SK-N-SH (cell line): Measurements from ENCODE around the gene ST6GALNAC1. TPM values are rescaled to one million over a fixed set of nuclear protein-coding genes. Genes with fewer than 3 reads are reported as not detected.
A peak's percentile ranks its signal among the peaks of the same experiment; 100 is the strongest.

Source experiments
- CTCF ChIA-PET: fragments of 300-600, 350-600 bp; formaldehyde crosslinking; extraction: SDS; loops from one replicate; lab custom pipeline; 2021; lab: Yijun Ruan, JAX
- POLR2A ChIA-PET: fragments of 350-600 bp; sonication (Branson Sonifier 250); formaldehyde crosslinking; extraction: SDS; loops from one replicate; lab custom pipeline; 2020; ENCODE audit warnings: antibody characterized with exemption, inconsistent platforms; lab: Yijun Ruan, JAX
- DNase-seq: peaks from one replicate; pipeline ENCODE4 v3.0.0; 2012
- H2AFZ ChIP-seq: fragments of 200-600 bp; sonication (generic); 2 replicates; pipeline ENCODE4 v1.8.1; 2016; ENCODE audit warnings: antibody characterized with exemption, mild to moderate bottlenecking, low read depth
- H3F3A ChIP-seq: fragments of 200-600 bp; sonication (generic); replicated peaks from 2 replicates; pipeline ENCODE3; 2016; ENCODE audit warnings: antibody characterized with exemption, mild to moderate bottlenecking; ENCODE audit not compliant: insufficient read depth
- H3K27ac ChIP-seq, 2 experiments: fragments of 200-500 bp in 1 of 2; fragments of 200-600 bp in 1 of 2; sonication (Bioruptor generic) in 1 of 2; sonication (generic), shearing (Covaris generic) in 1 of 2; 2 replicates each; pipeline versions ENCODE4 v1.5.1 to v1.6.1; 2014 to 2016; ENCODE audit warnings: low read depth in 2 of 2, inconsistent platforms in 1 of 2, low read length in 1 of 2, mild to moderate bottlenecking in 1 of 2, mixed read lengths in 1 of 2
- H3K27me3 ChIP-seq: fragments of 200-600 bp; sonication (generic), shearing (Covaris generic); 2 replicates; pipeline ENCODE4 v1.6.1; 2016; ENCODE audit warnings: mixed run types; ENCODE audit not compliant: insufficient read depth
- H3K36me3 ChIP-seq, 2 experiments: fragments of 200-500 bp in 1 of 2; fragments of 200-600 bp in 1 of 2; sonication (Bioruptor generic) in 1 of 2; sonication (generic) in 1 of 2; replicated peaks in 1 of 2; 2 replicates each; pipeline versions ENCODE3 to v1.5.1; 2014 to 2016; ENCODE audit warnings: low read length in 1 of 2, mild to moderate bottlenecking in 1 of 2; ENCODE audit not compliant: insufficient read depth in 2 of 2, control insufficient read depth in 1 of 2
- H3K4me1 ChIP-seq, 2 experiments: fragments of 200-500 bp in 1 of 2; fragments of 200-600 bp in 1 of 2; sonication (Bioruptor generic) in 1 of 2; sonication (generic), shearing (Covaris generic) in 1 of 2; 2 replicates each; pipeline versions ENCODE4 v1.5.1 to v1.6.1; 2014 to 2016; ENCODE audit warnings: low read depth in 1 of 2, low read length in 1 of 2, mixed run types in 1 of 2; ENCODE audit not compliant: insufficient read depth in 2 of 2, control insufficient read depth in 1 of 2
- H3K4me2 ChIP-seq: fragments of 200-600 bp; sonication (generic), shearing (Covaris generic); 2 replicates; pipeline ENCODE4 v1.6.1; 2017; ENCODE audit warnings: mixed run types
- H3K4me3 ChIP-seq, 2 experiments: fragments of 200-500 bp in 1 of 2; fragments of 200-600 bp in 1 of 2; sonication (Bioruptor generic) in 1 of 2; sonication (generic), shearing (Covaris generic) in 1 of 2; 2 replicates each; pipeline versions ENCODE4 v1.5.1 to v1.8.1; 2014 to 2016; ENCODE audit warnings: low read depth in 2 of 2, inconsistent platforms in 1 of 2, low read length in 1 of 2, mild to moderate bottlenecking in 1 of 2, mixed read lengths in 1 of 2, moderate library complexity in 1 of 2
- H3K79me2 ChIP-seq: fragments of 200-600 bp; sonication (generic); 2 replicates; pipeline ENCODE4 v1.8.1; 2017; ENCODE audit warnings: mild to moderate bottlenecking; ENCODE audit not compliant: insufficient read depth
- H3K9ac ChIP-seq: fragments of 200-600 bp; sonication (generic); 2 replicates; pipeline ENCODE4 v1.6.1; 2017; ENCODE audit warnings: mixed run types
- H3K9me2 ChIP-seq: fragments of 200-600 bp; sonication (generic); 2 replicates; pipeline ENCODE4 v1.6.1; 2017; ENCODE audit warnings: mixed run types
- H3K9me3 ChIP-seq: fragments of 200-600 bp; sonication (generic); 2 replicates; pipeline ENCODE4 v1.6.1; 2017; ENCODE audit warnings: mixed run types, mild to moderate bottlenecking, moderate library complexity
- H4K20me1 ChIP-seq: fragments of 200-600 bp; sonication (generic); 2 replicates; pipeline ENCODE4 v1.6.1; 2017; ENCODE audit warnings: mild to moderate bottlenecking, mixed run types; ENCODE audit not compliant: insufficient read depth
- CHD2 ChIP-seq: fragments of 150-350 bp; IDR thresholded peaks from 2 replicates; pipeline ENCODE4 v1.6.1; 2018; ENCODE audit warnings: low read length; ENCODE audit not compliant: partially characterized antibody
- FOXJ3 ChIP-seq: sonication (generic); formaldehyde crosslinking; IDR thresholded peaks from 2 replicates; pipeline ENCODE4 v1.5.1; 2020; ENCODE audit warnings: mild to moderate bottlenecking, missing genetic modification reagents
- MEF2A ChIP-seq: IDR thresholded peaks from 2 replicates; pipeline ENCODE4 v1.4.0; 2012; ENCODE audit warnings: low read depth, borderline replicate concordance
- NRF1 ChIP-seq: IDR thresholded peaks from 2 replicates; pipeline ENCODE4 v1.6.1; 2012; ENCODE audit warnings: low read depth, mild to moderate bottlenecking, low read length
- POLR2AphosphoS5 ChIP-seq: IDR thresholded peaks from 2 replicates; pipeline ENCODE4 v1.6.1; 2012; ENCODE audit warnings: low read depth, low read length
- RCOR1 ChIP-seq: fragments of 150-350 bp; IDR thresholded peaks from 2 replicates; pipeline ENCODE4 v1.6.1; 2017; ENCODE audit warnings: antibody characterized with exemption, low read length
- RFX5 ChIP-seq: IDR thresholded peaks from 2 replicates; pipeline ENCODE4 v1.6.1; 2012; ENCODE audit warnings: mild to moderate bottlenecking, improper control_type of control experiment, low read length
- SMC3 ChIP-seq: IDR thresholded peaks from 2 replicates; pipeline ENCODE4 v1.6.1; 2012; ENCODE audit warnings: low read depth, low read length, improper control_type of control experiment
- TCF12 ChIP-seq: IDR thresholded peaks from 2 replicates; pipeline ENCODE4 v1.4.0; 2012
- USF1 ChIP-seq: IDR thresholded peaks from 2 replicates; pipeline ENCODE4 v1.4.0; 2012; ENCODE audit warnings: low read depth, borderline replicate concordance
- WGBS: methylation state at CpG from one replicate; pipeline ENCODE4 v1.1.6; 2017; ENCODE audit warnings: low lambda C conversion rate; 5-methylcytosine and 5-hydroxymethylcytosine counted together
- polyA plus RNA-seq, 3 experiments: library from polyadenylated mRNA; depleted of rRNA; stranded (reverse); fragments of >200 nt; gene quantifications; 2 replicates each; pipeline ENCODE4 v1.2.3, GENCODE V29; 2012
- TF ChIP-seq, protein P1 (sequence below): IDR thresholded peaks from 2 replicates; pipeline ENCODE4; 2012
- TF ChIP-seq, protein P2 (sequence below): fragments of 150-350 bp; IDR thresholded peaks from 2 replicates; pipeline ENCODE4 v1.6.1; 2017; ENCODE audit warnings: antibody characterized with exemption, low read length, low read depth, borderline replicate concordance
- TF ChIP-seq, protein P3 (sequence below): fragments of 200-600 bp; sonication (generic); IDR thresholded peaks from 2 replicates; pipeline ENCODE4 v1.6.1; 2017; ENCODE audit warnings: antibody characterized with exemption, mild to moderate bottlenecking, moderate library complexity

ST6GALNAC1 gene
- polyA plus RNA-seq, 1 of the 3 experiments (the other 2 are of a cell fraction), result not detected

DNA sequence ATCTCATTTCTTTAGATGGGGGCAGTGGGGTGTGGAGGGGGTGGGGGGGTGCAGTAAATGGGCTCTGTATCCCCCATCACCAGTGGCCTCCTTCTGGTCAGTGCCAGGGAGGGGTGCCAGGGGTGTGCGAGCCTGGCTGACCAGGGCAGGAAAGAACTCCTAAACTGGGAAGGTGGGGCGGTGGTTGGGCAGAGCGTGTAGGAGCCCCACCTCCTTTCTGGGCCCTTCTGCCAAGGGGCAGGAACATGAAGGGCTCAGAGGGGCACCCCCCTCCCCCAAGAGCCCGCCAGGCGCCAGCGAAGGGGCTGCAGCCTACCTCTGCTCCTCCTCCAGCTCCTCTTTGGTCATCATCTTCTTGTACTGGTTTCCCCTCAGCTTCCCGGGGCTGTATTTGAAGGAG lies 41.2 kb upstream of the ST6GALNAC1 start:
- H3K27me3 ChIP-seq, result no peaks in the 10 kb centered on the region
- H3K9me2 ChIP-seq, result no peaks in the 10 kb centered on the region
- DNase-seq, result no peak
- peaks cover 0 to 36% of the 10 kb centered on the region in 2 experiments; a peak in 1 of 4 replicates for H3K4me1 ChIP-seq
- H3K9me3 ChIP-seq, result no peaks in the 10 kb centered on the region
- no peak overlapping the region for H3K4me2 ChIP-seq
- no peak overlapping the region for H2AFZ ChIP-seq
- no peak overlapping the region for H3K4me3 ChIP-seq
- peaks cover 14% of the 10 kb centered on the region for H3K79me2 ChIP-seq
- ChIA-PET POLR2A (no interaction called here), CTCF (interaction anchor here (0.8 to 12.2 kb wide), 14 partner anchors 11 to 164 kb away, joined by 3 to 255 read pairs (median 5); partner anchors contain the start of genes JMJD6, METTL23 and MXRA7)
- peaks cover 7% of the 10 kb centered on the region for H4K20me1 ChIP-seq
- WGBS, result 98% methylated on average over 6 of the region's 7 CpGs
- no peak overlapping the region for H3K9ac ChIP-seq
- H3F3A ChIP-seq, result peaks cover 4% of the 10 kb centered on the region
- no peak overlapping the region for H3K27ac ChIP-seq
- peaks cover 21 to 40% of the 10 kb centered on the region in 2 experiments for H3K36me3 ChIP-seq
- no peak for TF ChIP-seq POLR2AphosphoS5
- TF ChIP-seq RCOR1, result no peak
- TF ChIP-seq RFX5, result no peak
- no peak for TF ChIP-seq CHD2
- TF ChIP-seq, protein P1, sequence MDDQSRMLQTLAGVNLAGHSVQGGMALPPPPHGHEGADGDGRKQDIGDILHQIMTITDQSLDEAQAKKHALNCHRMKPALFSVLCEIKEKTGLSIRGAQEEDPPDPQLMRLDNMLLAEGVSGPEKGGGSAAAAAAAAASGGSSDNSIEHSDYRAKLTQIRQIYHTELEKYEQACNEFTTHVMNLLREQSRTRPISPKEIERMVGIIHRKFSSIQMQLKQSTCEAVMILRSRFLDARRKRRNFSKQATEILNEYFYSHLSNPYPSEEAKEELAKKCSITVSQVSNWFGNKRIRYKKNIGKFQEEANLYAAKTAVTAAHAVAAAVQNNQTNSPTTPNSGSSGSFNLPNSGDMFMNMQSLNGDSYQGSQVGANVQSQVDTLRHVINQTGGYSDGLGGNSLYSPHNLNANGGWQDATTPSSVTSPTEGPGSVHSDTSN, result no peak
- TF ChIP-seq SMC3, result no peak
- TF ChIP-seq USF1, result no peak

DNA sequence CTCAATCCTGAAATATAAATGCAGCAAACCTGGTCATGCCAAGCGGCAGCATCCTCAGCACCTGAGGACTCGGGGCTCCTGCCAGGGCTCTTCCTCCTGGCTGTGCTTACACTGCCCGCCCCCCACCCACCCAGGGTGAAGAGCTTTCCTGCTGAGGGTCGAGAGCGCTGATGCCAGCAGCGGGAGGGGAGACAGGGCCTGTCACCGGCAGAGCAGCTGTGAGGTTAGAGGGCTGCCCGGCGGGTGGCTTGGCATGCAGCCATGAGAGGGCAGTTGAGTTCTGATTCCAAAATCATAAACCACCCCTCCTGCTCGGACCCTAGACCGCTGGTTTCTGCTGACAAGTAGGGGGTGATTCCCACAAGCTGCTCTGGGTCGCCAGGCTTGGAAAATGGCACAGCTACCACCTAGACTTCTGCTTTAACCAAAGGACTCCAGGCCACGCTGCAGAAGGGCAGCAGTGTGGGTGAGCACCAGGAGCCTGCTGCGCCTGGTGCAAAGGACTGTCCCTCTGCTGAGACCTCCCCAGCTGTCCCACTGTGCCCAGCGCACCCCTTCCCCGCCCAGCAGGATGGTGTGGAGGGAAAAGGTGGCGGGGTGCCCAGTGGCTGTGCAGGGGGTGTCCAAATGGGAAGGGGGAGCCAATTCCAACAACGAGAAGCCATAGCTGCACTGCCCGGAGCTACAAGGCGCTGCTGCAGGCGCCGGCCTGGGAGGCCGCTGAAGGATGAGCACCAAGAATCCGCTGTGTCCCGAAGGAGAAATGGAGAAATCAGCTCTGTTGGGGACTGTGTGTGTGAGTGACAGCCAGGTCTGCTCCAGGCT lies 40.6 kb upstream of the ST6GALNAC1 start:
- Histone ChIP-seq H4K20me1 (peaks cover 7% of the 10 kb centered on the region), H3K4me1 (peaks cover 0 to 36% of the 10 kb centered on the region in 2 experiments; a peak in 1 of 4 replicates), H3K9me3 (no peaks in the 10 kb centered on the region), H3K79me2 (peaks cover 8% of the 10 kb centered on the region; the same call in 1 of the 2 replicates), H2AFZ (no peak overlapping the region), H3K9ac (no peak overlapping the region), H3K27ac (no peak overlapping the region; a peak in 1 of 4 replicates), H3K9me2 (no peaks in the 10 kb centered on the region), H3F3A (peaks cover 4% of the 10 kb centered on the region), H3K27me3 (no peaks in the 10 kb centered on the region), H3K4me3 (no peak overlapping the region), H3K4me2 (no peak overlapping the region), H3K36me3 (peaks cover 20 to 42% of the 10 kb centered on the region in 2 experiments)
- peak; percentile 46 for DNase-seq
- ChIA-PET CTCF (interaction anchor here (0.8 to 12.2 kb wide), 17 partner anchors 10 to 372 kb away, joined by 3 to 255 read pairs (median 4); partner anchors contain the start of genes JMJD6, METTL23 and MXRA7), POLR2A (no interaction called here)
- WGBS, result 89% methylated on average over 21 of the region's 25 CpGs
- no peak for TF ChIP-seq TCF12
- TF ChIP-seq FOXJ3, result no peak
- TF ChIP-seq, protein P2, sequence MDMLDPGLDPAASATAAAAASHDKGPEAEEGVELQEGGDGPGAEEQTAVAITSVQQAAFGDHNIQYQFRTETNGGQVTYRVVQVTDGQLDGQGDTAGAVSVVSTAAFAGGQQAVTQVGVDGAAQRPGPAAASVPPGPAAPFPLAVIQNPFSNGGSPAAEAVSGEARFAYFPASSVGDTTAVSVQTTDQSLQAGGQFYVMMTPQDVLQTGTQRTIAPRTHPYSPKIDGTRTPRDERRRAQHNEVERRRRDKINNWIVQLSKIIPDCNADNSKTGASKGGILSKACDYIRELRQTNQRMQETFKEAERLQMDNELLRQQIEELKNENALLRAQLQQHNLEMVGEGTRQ, result no peak
- TF ChIP-seq MEF2A, result no peak
- no peak for TF ChIP-seq NRF1
- TF ChIP-seq, protein P3, sequence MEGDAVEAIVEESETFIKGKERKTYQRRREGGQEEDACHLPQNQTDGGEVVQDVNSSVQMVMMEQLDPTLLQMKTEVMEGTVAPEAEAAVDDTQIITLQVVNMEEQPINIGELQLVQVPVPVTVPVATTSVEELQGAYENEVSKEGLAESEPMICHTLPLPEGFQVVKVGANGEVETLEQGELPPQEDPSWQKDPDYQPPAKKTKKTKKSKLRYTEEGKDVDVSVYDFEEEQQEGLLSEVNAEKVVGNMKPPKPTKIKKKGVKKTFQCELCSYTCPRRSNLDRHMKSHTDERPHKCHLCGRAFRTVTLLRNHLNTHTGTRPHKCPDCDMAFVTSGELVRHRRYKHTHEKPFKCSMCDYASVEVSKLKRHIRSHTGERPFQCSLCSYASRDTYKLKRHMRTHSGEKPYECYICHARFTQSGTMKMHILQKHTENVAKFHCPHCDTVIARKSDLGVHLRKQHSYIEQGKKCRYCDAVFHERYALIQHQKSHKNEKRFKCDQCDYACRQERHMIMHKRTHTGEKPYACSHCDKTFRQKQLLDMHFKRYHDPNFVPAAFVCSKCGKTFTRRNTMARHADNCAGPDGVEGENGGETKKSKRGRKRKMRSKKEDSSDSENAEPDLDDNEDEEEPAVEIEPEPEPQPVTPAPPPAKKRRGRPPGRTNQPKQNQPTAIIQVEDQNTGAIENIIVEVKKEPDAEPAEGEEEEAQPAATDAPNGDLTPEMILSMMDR, result no peak
- no peak for TF ChIP-seq CHD2
